Liver (tissue), 9 donors: Measurements from ENCODE around the gene HSP90AB1. TPM values are rescaled to one million over a fixed set of nuclear protein-coding genes. Genes with fewer than 3 reads are reported as not detected.

Source experiments
- DNase-seq: peaks from one replicate; pipeline ENCODE4 v3.0.0-alpha.2; 2017; ENCODE audit warnings: low spot score
- H3K27ac ChIP-seq, 2 donors: one replicate each; pipeline ENCODE4 v1.7.0; 2013; ENCODE audit warnings: inconsistent platforms in 2 of 2, low read length in 2 of 2, control low read depth in 1 of 2, low read depth in 1 of 2, mild to moderate bottlenecking in 1 of 2
- H3K27me3 ChIP-seq, 4 donors: one replicate each; pipeline versions ENCODE4 v1.6.1 to v1.7.0; 2013; ENCODE audit warnings: low read length in 3 of 4, inconsistent platforms in 1 of 4, mild to moderate bottlenecking in 1 of 4, moderate library complexity in 1 of 4; ENCODE audit not compliant: control insufficient read depth in 4 of 4, insufficient read depth in 4 of 4
- H3K36me3 ChIP-seq, 4 donors: one replicate each; pipeline versions ENCODE4 v1.6.1 to v1.7.0; 2013; ENCODE audit warnings: low read length in 3 of 4, mild to moderate bottlenecking in 3 of 4, low read depth in 1 of 4, moderate library complexity in 1 of 4; ENCODE audit not compliant: control insufficient read depth in 4 of 4, insufficient read depth in 3 of 4
- H3K4me1 ChIP-seq, 4 donors: one replicate each; pipeline versions ENCODE4 v1.6.1 to v1.7.0; 2013; ENCODE audit warnings: low read length in 3 of 4, mild to moderate bottlenecking in 3 of 4, moderate library complexity in 1 of 4; ENCODE audit not compliant: control insufficient read depth in 4 of 4, insufficient read depth in 4 of 4
- H3K4me3 ChIP-seq, 3 donors: one replicate each; pipeline versions ENCODE4 v1.6.1 to v1.7.0; 2013; ENCODE audit warnings: low read length in 3 of 3, control low read depth in 1 of 3, low read depth in 1 of 3, mild to moderate bottlenecking in 1 of 3
- H3K9ac ChIP-seq, 2 donors: one replicate each; pipeline ENCODE4 v1.7.0; 2013; ENCODE audit warnings: low read length in 2 of 2, mild to moderate bottlenecking in 2 of 2, moderate library complexity in 2 of 2, control low read depth in 1 of 2, low read depth in 1 of 2
- H3K9me3 ChIP-seq, 4 donors: one replicate each; pipeline versions ENCODE4 v1.6.1 to v1.7.0; 2013; ENCODE audit warnings: low read length in 3 of 4; ENCODE audit not compliant: control insufficient read depth in 4 of 4
- GABPA ChIP-seq, 2 donors: IDR thresholded peaks in 1 of 2; conservative IDR thresholded peaks in 1 of 2; 2 replicates each; pipeline ENCODE4 v1.6.1; 2016; ENCODE audit warnings: antibody characterized with exemption in 2 of 2, mild to moderate bottlenecking in 1 of 2, moderate library complexity in 1 of 2
- HNF4A ChIP-seq, 2 donors: conservative IDR thresholded peaks; 2 replicates each; pipeline ENCODE4 v1.6.1; 2016; ENCODE audit warnings: antibody characterized with exemption in 2 of 2, mild to moderate bottlenecking in 2 of 2
- JUND ChIP-seq, 2 donors: IDR thresholded peaks; 2 replicates each; pipeline ENCODE4 v1.6.1; 2016; ENCODE audit warnings: antibody characterized with exemption in 2 of 2
- RAD21 ChIP-seq, 2 donors: IDR thresholded peaks; 2 replicates each; pipeline ENCODE4 v1.6.1; 2016; ENCODE audit warnings: antibody characterized with exemption in 2 of 2, mild to moderate bottlenecking in 2 of 2
- RXRA ChIP-seq, 2 donors: IDR thresholded peaks; 2 replicates each; pipeline ENCODE4 v1.6.1; 2017 to 2018; ENCODE audit warnings: antibody characterized with exemption in 2 of 2, mild to moderate bottlenecking in 1 of 2
- SP1 ChIP-seq: IDR thresholded peaks from 2 replicates; pipeline ENCODE4 v1.6.1; 2018; ENCODE audit warnings: antibody characterized with exemption, mild to moderate bottlenecking
- TAF1 ChIP-seq: conservative IDR thresholded peaks from 2 replicates; pipeline ENCODE4 v1.6.1; 2016; ENCODE audit warnings: antibody characterized with exemption, mild to moderate bottlenecking
- YY1 ChIP-seq: IDR thresholded peaks from 2 replicates; pipeline ENCODE4 v1.6.1; 2016; ENCODE audit warnings: antibody characterized with exemption, mild to moderate bottlenecking
- WGBS: extraction: QIAGEN DNeasy Blood & Tissue Kit; methylation state at CpG from one replicate; pipeline ENCODE4 v1.1.7; 2013; 5-methylcytosine and 5-hydroxymethylcytosine counted together
- polyA plus RNA-seq, 2 donors: library from polyadenylated mRNA; stranded (reverse) in 1 of 2; unstranded in 1 of 2; fragments of 200-250 nt in 1 of 2; fragments of >200 nt in 1 of 2; fragmentation: Nextera tagmentation in 1 of 2; extraction: Ambion mirVana in 1 of 2; gene quantifications; one replicate each; pipeline versions ENCODE4 v1.2.1 to v1.2.3, GENCODE V29; 2013 to 2015
- total RNA-seq, 2 donors: library from RNA; depleted of rRNA; stranded (reverse); fragments of >200 nt; gene quantifications; one replicate each; pipeline ENCODE4 v1.2.3, GENCODE V29; 2014
- TF ChIP-seq, protein P1 (sequence below): IDR thresholded peaks from 2 replicates; pipeline ENCODE4 v1.6.1; 2016; ENCODE audit warnings: antibody characterized with exemption, mild to moderate bottlenecking
- TF ChIP-seq, protein P2 (sequence below): IDR thresholded peaks from 2 replicates; pipeline ENCODE4 v1.6.1; 2016; ENCODE audit warnings: antibody characterized with exemption
- TF ChIP-seq, protein P3 (sequence below): fragments of 150-350 bp; IDR thresholded peaks from 2 replicates; pipeline ENCODE4 v1.5.1; 2017; ENCODE audit warnings: improper control_type of control experiment, low read depth, low read length; ENCODE audit not compliant: missing input control
- TF ChIP-seq, protein P4 (sequence below): IDR thresholded peaks from 2 replicates; pipeline ENCODE4 v1.6.1; 2016; ENCODE audit warnings: antibody characterized with exemption
- donor health status: healthy.
- donor health status: healthy.
- donor health status: healthy.
- donor health status: healthy.
- donor health status: healthy.

Gene HSP90AB1
- total and polyA plus RNA-seq, 4 donors = 129 to 281 (median 203) TPM

DNA sequence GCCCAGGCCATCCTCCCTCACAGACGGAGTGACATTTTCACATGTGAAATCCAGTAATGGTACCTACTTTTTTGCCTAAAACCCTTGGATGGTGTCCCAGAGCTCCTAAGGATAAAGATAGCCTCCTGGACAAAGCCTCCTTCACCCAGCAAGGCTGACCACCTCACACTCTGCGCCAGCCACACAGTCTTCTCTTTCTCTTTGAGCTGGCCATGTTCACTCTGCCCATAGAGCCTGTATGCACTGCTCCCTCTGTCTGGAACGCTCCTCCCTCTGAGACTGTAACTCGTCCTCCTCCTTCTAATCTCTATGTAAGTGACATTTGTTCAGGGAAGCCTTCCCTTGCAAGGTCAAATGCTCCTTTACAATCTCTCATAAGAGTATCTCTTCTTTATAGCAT lies 38.0 kb downstream of the HSP90AB1 start:
- no peak for DNase-seq
- Histone ChIP-seq H3K9me3 (no peaks in the 10 kb centered on the region), H3K9ac (no peak overlapping the region), H3K27ac (no peak overlapping the region), H3K27me3 (peaks cover 0 to 4% (median 0%) of the 10 kb centered on the region in 4 donors), H3K36me3 (no peaks in the 10 kb centered on the region), H3K4me3 (no peak overlapping the region), H3K4me1 (no peaks in the 10 kb centered on the region)
- WGBS = 55% methylated on average over 4 of the region's 4 CpGs
- TF ChIP-seq, protein P1, sequence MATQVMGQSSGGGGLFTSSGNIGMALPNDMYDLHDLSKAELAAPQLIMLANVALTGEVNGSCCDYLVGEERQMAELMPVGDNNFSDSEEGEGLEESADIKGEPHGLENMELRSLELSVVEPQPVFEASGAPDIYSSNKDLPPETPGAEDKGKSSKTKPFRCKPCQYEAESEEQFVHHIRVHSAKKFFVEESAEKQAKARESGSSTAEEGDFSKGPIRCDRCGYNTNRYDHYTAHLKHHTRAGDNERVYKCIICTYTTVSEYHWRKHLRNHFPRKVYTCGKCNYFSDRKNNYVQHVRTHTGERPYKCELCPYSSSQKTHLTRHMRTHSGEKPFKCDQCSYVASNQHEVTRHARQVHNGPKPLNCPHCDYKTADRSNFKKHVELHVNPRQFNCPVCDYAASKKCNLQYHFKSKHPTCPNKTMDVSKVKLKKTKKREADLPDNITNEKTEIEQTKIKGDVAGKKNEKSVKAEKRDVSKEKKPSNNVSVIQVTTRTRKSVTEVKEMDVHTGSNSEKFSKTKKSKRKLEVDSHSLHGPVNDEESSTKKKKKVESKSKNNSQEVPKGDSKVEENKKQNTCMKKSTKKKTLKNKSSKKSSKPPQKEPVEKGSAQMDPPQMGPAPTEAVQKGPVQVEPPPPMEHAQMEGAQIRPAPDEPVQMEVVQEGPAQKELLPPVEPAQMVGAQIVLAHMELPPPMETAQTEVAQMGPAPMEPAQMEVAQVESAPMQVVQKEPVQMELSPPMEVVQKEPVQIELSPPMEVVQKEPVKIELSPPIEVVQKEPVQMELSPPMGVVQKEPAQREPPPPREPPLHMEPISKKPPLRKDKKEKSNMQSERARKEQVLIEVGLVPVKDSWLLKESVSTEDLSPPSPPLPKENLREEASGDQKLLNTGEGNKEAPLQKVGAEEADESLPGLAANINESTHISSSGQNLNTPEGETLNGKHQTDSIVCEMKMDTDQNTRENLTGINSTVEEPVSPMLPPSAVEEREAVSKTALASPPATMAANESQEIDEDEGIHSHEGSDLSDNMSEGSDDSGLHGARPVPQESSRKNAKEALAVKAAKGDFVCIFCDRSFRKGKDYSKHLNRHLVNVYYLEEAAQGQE = no peak
- TF ChIP-seq SP1 (no peak), JUND (IDR thresholded peaks at IDR 0.05) (no peak), RXRA (IDR thresholded peaks at IDR 0.05) (no peak), GABPA (IDR thresholded peaks at IDR 0.05 in 1 of 2, conservative IDR thresholded peaks at IDR 0.05 in 1 of 2) (no peak), RAD21 (IDR thresholded peaks at IDR 0.05) (no peak), YY1 (no peak), HNF4A (conservative IDR thresholded peaks at IDR 0.05) (no peak), TAF1 (no peak)
- TF ChIP-seq, protein P2, sequence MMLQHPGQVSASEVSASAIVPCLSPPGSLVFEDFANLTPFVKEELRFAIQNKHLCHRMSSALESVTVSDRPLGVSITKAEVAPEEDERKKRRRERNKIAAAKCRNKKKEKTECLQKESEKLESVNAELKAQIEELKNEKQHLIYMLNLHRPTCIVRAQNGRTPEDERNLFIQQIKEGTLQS = no peak
- TF ChIP-seq, protein P3, sequence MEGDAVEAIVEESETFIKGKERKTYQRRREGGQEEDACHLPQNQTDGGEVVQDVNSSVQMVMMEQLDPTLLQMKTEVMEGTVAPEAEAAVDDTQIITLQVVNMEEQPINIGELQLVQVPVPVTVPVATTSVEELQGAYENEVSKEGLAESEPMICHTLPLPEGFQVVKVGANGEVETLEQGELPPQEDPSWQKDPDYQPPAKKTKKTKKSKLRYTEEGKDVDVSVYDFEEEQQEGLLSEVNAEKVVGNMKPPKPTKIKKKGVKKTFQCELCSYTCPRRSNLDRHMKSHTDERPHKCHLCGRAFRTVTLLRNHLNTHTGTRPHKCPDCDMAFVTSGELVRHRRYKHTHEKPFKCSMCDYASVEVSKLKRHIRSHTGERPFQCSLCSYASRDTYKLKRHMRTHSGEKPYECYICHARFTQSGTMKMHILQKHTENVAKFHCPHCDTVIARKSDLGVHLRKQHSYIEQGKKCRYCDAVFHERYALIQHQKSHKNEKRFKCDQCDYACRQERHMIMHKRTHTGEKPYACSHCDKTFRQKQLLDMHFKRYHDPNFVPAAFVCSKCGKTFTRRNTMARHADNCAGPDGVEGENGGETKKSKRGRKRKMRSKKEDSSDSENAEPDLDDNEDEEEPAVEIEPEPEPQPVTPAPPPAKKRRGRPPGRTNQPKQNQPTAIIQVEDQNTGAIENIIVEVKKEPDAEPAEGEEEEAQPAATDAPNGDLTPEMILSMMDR = no peak

DNA sequence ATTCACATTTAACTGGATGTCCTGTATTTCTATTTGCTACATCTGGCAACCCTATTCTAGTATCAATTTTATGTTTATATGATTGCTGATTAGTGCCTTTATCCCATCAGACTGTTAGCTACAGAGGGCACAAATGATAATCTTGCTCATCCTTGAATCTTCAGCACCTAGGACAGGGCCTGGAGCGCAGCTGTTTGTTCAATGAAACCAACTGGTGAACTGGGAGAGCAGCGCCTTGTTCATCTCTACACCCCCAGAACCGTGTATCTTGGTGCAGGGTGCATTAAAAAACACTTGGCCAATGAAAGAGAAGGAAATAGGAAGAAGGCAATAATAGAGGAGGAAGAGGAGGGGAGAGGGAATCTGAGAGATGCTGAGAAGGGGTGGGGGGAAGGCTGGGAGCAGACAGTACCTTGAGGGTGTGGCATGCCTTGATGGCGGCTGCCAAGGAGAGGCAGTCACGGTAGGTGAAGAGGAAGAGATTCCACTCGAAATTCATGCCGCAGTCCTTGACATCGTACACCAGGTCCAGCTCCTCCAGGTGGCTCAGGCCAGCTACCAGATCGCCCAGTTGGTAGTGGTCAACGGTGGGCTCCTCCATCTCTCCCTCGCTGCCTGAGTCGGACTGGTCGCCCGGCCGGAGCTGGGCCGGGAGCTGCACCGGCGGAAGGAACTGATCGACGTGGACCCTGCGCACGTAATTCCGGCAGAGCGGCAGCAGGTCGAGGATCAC lies 38.8 kb downstream of the HSP90AB1 start:
- Histone ChIP-seq H3K36me3 (no peaks in the 10 kb centered on the region), H3K4me1 (no peaks in the 10 kb centered on the region), H3K27me3 (peaks cover 0 to 4% (median 0%) of the 10 kb centered on the region in 4 donors), H3K9ac (no peak overlapping the region), H3K9me3 (no peaks in the 10 kb centered on the region), H3K4me3 (no peak overlapping the region), H3K27ac (no peak overlapping the region)
- 75% methylated on average over 25 of the region's 25 CpGs for WGBS
- DNase-seq = no peak
- TF ChIP-seq, protein P4, sequence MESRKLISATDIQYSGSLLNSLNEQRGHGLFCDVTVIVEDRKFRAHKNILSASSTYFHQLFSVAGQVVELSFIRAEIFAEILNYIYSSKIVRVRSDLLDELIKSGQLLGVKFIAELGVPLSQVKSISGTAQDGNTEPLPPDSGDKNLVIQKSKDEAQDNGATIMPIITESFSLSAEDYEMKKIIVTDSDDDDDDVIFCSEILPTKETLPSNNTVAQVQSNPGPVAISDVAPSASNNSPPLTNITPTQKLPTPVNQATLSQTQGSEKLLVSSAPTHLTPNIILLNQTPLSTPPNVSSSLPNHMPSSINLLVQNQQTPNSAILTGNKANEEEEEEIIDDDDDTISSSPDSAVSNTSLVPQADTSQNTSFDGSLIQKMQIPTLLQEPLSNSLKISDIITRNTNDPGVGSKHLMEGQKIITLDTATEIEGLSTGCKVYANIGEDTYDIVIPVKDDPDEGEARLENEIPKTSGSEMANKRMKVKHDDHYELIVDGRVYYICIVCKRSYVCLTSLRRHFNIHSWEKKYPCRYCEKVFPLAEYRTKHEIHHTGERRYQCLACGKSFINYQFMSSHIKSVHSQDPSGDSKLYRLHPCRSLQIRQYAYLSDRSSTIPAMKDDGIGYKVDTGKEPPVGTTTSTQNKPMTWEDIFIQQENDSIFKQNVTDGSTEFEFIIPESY = no peak
- TF ChIP-seq, protein P1 = peak; percentile 94
